NCI-H128 (cell line): Measurements from ENCODE around the gene TNN.
"Not testable (repeated sequence)": the region's sequence is repeated elsewhere in the genome, so short reads cannot be mapped to it uniquely, and the experiment has no call there.

Experiments used
- DNase-seq: peaks from one replicate; lab custom pipeline; 2025; ENCODE audit not compliant: unreplicated experiment; lab: John Stamatoyannopoulos, UW

The TNN gene

DNA sequence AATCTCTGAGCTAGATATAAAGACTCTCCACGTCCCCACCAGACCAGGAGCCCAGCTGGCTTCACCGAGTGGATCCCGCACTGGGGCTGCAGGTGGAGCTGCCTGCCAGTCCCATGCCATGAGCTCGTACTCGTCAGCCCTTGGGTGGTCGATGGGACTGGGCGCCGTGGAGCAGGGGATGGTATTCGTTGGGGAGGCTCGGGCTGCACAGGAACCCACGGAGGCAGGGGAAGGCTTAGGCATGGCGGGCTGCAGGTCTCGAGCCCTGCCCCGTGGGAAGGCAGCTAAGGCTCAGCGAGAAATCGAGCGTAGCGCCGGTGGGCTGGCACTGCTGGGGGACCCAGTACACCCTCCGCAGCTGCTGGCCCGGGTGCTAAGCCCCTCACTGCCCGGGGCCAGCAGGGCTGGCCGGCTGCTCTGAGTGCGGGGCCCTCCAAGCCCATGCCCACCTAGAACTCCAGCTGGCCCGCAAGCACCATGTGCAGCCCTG lies 40.7 kb downstream of the TNN start:
- DNase-seq = not testable (repeated sequence)

DNA sequence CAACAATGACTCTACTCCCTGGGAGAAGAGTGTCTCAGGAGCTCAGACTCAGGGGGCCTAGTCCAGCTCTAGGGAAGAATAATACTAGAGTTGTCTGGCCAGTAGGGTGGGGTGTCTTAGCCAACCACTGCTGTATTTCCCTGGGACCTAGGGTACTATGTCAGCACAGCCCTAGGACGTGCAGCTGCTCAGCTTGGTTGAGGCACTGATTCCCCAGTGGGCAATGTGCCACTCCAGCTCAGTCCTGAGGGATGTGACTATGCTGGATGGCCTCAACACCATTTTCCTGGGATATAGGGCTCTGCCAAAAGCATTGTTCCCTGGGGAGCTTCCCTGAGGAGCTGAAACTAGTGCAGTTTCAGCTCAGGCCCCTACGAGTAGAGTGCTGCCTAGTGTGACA lies 47.4 kb downstream of the TNN start:
- no peak for DNase-seq

DNA sequence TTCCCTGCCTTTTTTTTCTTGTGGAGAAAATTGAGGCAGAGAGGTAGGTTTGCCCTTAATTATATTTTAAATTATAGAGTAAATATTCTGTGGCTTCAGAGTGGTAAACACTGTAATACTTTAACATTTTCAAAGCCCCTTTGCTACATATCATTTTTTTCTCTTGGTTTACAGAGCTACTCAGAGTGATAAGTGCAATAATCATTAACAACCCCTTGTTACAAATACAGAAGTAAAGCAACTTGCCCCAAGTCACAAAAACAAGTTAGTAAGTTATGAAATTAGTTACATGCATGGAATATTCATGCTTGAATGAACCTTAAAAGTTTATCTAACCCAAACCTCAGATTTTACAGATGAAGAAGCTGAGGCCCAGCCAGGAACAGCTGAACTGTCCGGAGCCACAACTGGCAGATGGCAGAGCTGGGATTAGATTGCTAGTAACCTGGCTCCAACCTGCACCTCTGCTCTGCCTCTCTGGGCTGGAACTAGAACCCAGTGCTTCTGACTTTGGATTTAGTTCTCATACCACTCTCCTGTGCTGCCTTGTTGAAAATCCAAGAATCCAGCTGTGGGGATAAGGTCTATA lies 48.7 kb downstream of the TNN start:
- no peak for DNase-seq

DNA sequence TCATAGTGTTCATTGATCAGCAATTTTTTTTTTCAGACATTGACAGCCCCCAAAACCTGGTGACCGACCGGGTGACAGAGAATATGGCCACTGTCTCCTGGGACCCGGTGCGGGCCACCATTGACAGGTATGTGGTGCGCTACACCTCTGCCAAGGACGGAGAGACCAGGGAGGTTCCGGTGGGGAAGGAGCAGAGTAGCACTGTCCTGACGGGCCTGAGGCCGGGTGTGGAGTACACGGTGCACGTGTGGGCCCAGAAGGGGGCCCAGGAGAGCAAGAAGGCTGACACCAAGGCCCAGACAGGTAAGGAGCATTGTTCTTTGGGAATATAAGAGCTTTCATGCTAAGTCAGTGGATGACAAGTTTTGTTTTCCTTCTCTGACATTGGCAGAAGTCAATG lies 49.3 kb downstream of the TNN start:
- no peak for DNase-seq

DNA sequence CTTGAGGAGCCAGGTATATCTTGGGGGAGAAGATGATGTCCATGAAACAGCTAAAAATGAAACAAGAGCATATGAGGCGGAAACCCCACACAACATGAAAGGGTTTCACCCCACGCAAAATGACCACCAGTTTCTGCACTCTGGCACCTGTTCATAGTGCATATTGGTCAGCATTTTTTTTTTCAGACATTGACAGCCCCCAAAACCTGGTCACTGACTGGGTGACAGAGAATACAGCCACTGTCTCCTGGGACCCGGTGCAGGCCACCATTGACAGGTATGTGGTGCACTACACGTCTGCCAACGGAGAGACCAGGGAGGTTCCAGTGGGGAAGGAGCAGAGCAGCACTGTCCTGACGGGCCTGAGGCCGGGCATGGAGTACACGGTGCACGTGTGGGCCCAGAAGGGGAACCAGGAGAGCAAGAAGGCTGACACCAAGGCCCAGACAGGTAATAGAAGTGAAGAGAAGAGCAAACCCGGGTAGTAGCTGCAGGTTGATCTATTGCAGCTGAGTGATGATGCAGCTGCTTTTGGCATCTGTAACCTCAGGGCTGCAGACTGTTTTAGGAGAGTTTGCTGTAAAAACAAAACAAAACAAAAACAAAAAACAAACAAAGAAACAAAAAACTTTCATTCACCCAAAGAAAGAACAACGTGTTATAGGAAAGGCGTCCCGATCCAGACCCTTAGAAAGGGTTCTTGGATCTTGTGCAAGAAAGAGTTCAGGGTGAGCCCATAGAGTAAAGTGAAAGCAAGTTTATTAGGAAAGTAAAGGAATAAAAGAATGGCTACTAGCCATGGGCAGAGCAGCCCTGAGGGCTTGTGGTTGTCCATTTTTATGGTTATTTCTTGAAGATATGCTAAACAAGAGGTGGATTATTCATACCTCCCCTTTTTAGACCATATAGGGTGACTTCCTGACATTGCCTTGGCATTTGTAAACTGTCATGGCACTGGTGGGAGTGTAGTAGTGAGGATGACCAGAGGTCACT lies 51.0 kb downstream of the TNN start:
- DNase-seq = no peak

DNA sequence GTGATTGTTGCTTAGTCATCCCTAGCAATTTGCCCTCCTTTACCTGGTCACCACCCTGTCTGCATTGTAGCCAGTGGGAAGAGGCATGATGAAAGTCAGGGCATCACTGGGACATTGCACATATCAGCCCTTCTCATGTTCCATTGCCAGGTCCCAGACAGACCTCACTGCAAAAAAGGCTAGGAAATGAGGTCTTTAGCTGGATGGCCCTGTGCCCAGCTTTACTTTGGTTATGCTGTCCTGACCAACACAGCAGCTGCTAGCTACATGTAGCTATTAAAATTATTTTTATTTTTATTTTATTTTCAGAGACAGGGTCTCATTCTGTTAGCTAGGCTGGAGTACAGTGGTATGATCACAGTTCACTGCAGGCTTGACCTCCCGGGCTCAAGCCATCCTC lies 52.9 kb downstream of the TNN start:
- DNase-seq = no peak

DNA sequence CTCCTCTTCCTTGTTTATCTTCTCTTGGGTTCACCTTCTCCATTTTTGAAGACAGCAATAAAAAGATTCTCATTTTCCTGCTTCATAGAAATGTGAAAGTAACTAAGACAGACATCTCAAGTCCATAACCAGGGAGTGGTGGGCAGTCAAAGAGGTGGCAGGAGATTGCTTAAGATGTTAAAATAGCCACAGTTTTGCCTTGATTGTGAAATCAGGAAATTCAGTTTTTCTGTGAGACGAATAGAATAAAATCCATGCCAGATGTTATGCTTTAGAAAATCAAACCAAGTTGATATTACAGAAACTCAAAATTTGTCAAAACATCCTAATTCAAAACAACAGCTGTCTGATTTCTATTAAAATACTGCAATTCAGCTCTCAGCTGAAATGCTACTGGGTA lies 57.2 kb downstream of the TNN start:
- DNase-seq = no peak

DNA sequence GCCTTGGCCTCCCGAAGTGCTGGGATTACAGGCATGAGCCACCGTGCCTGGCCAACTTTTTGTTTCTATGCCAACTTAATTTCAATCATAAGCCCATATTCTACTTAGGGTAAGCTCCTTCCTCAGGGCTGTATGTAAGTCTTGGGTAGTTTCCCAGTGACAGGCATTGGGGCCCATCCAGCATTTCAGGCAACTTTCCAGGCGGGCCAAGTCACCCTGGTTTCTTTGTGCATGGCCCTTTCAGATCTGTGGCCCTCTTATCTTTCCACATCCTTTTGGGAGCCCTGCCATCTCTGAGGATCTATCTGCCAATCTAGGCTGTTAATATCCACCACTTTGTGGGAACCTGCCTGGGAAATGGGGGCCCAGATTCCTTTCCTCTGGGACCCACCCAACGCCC lies 58.7 kb downstream of the TNN start:
- DNase-seq = no peak

DNA sequence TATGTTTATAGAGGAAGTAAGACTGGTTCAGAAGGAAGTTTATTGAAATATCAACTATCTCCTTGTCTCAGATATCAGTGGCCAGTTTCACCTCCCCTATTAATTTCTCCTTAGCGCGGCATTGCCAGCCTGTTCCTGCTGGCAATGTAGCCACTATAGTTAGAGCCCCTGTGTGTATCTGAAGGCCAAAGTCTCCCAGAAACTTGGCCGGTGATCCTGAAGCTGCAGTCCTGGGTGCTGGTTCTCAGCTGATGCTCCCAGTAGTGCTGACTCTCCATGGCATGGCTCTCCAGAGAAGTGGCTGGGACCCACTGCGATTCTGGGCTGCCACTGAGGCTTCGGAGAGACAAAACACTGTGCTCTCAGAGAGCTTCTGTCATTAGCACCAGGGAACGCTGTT lies 59.9 kb downstream of the TNN start:
- DNase-seq = no peak

DNA sequence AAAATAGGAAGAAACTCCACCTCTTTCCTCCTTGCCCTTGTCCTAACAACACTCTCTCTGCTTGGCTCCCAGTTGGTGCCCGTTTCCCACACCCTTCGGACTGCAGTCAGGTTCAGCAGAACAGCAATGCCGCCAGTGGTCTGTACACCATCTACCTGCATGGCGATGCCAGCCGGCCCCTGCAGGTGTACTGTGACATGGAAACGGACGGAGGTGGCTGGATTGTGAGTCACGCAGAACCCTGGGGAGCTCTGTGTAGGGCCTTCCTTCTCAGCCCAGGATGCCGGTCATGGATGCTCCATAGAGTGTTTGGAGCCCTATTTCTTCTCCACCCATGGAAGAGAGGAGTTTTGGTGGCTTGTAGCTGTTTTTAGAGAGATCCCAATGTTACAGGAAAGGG lies 60.9 kb downstream of the TNN start:
- DNase-seq = no peak

DNA sequence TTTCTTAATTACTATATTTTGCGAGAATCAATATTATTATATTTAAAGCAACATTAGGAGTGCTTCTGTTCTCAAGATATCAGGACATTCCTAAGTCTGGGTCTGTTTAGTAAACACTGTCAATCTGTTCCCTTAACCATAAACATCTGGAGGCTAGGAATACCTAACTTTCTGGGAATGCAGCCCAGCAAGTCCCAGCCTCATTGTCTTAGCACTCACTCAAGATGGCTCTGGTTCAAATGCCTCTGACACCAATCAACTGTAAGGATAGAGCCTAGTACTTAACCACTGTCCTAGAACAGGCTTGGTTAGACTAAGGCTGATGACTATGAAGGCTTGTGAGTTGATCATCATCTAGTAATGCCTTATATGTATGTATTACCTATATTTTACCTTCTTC lies 61.5 kb downstream of the TNN start:
- DNase-seq = no peak

DNA sequence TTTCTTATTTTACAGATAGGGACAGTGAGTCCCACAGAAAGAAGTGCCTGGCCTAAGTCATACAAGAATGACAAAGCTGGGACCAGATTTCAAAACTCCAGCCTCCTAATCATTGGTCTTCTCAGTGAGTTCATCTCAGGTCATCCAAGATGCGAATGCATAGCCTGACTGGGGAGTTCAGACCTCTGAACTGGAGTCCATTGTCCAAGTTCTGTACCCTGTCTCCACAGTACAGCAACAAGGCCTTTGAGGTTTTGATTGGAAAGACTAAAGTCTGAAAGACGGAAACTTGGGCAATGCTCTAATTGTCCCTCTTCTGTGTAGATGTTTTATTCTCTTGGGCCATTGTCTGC lies 62.0 kb downstream of the TNN start:
- no peak for DNase-seq

DNA sequence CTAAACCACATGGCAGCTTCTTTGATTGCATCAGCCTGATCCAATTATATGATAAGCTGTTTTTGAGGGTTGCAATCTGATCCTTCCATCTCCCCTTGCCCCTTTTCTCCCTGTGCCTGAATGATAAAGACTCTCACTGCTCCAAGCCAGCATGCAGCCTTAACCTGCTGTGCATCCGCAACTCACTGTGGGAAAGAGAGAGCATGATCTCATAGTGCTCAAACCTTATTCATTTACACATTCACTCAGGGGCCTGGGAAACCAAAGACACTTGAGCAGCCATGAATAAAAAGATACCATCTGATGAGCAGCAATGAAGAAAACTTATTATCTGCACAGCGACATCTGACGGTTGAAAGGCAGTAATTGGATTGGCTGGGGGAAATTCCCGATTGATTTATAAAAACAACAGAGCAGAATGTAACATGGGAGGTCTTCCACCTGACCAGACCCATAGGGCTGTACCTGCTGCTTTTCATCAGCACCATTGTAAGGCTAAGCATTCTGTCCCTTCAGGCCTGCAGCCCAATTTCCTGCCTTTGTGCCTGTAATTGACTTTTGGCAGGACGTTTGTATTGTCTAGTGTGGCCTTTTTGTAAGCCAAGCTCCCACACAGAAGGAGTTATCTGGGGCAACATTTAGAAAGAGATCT lies 62.5 kb downstream of the TNN start:
- peak; percentile 19 for DNase-seq

DNA sequence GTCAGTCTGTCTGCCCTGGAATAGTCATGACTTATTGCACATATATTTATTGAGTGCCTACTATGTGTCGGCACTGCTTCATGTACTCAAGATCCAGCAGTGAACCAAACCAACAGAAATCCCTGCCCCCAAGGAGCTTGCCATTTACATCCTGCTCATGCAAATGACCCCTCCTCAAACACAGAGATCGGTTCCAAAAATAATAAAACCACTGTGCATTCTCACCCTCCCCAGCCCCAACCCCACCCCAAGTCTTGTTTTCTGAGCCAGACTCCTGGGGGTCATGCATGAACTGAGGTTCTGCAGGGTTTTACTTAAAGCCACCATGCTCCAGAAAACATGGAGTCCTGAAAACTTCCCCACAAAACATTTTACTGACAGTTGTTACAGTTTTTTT lies 63.0 kb downstream of the TNN start:
- no peak for DNase-seq

DNA sequence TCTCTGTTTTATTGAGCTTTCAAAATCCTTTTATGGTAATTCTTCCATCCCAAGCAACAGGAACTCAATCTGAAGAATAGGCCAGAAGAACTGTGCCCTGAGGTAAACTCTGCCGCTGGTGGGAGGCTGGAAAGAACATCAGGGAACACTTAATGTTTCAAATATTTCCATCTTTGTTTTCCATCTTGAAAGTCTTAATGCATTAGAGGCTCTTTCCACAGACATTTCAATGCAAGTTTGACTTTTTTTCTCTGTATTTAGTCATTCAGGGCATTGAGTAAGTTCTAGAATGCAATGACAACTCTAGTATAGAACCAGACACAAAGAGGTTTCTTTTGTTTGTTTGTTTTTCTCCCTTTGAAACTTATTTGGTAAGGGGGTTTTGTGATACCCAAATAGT lies 63.5 kb downstream of the TNN start:
- DNase-seq = no peak

DNA sequence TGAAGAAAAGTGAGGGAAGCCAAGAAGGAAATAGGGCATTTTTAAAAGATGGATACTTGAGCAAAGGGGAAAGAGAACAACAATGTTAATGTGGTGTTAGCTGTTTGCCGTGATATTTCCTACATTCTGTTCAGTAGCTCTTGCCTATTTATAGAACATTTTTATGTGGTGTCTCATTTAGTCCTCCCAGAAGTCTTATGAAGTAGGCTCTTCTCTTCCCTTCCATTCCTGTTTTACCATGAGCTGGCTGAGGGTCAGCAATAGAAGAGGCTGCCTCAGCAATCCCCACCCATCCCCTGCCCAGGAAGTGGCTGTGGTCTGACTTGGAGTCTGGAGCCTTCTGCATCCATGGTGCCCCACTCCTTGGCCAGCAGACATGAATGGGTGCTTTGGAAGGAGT lies 64.8 kb downstream of the TNN start:
- DNase-seq = no peak

DNA sequence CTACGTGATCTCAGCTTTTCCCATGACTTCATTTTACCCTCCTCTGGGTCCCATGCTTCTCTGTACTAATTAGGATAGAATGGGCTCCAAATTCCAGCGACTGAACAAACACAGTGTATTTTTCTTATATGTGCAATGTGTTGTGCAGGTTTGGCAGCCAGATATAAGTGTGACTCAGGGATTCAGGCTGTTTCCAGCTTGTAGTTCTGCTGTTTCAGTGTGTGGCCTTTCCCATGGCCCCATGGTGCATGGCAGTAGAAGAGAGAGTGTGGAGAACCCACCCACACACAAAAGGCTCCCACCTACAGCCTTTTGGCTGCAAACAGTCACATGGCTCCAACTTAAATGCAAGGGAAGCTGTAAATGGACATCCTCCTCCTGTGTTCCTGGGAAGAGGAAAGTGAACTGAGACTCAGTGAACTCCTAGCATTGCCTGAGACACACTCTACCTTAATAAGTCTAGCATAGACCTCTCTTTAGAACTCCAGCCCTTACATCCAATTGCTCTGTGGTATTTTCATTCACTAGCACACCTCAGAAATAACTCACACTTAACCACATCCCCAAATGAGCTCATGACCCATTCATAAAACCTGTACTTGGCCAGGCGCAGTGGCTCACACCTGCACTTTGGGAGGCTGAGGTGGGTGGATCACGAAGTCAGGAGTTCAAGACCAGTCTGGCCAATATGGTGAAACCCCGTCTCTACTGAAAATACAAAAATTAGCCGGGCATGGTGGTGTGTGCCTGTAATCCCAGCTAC lies 66.2 kb downstream of the TNN start:
- no peak for DNase-seq

DNA sequence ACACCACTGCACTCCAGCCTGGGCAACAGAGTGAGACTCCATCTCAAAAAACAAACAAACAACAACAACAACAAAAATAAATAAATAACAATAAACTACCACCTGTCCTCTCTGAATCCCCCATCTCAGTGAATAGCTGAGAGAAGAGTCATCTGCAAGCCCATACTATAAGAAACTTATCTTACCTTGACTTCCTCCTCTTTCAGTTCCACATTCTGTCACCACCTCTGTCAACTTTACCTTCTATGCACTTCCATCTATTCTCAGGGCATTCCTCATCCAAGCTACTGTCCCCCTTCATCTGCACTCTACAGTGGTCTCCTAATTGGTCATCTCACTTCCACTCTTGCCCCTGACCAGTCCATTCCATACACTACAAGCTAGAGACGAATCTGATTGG lies 66.9 kb downstream of the TNN start:
- no peak for DNase-seq

DNA sequence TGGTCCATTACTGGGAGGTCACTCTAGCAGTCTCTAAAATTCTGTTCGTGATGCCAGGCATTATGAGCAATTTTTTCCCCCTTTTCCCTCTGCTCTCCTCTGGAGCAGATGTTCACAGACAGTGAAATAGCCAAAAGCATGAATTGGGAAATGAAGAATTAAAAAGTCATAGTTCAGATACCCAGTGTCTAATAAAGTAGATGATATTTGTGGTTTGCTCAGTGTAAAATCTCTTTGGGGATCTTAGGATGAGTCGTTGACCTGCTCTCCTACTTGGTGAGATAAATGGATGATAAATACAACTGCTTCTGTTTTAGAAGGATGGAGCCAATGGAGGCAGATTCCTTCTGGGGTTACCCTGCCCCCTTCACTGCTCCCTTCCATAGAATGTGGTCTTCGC lies 68.6 kb downstream of the TNN start:
- no peak for DNase-seq

DNA sequence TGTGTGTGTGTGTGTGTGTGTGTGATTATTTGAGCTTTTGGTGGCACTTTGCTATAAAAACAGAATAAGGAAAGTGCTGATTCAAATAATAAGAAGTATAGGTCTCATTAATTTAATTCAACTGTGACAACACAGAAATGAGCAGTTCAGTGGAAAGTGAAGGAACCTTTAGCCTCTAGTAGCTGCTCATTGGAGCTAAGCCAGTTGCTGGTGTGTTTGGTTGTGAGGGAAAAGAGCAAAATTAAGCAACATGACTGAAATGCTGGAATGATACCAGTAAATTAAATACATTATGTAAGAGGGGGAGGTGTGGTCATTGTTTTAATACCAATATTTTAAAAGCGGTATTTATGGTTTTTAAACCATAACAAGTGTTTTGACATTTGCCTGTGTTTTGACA lies 69.7 kb downstream of the TNN start:
- no peak for DNase-seq

DNA sequence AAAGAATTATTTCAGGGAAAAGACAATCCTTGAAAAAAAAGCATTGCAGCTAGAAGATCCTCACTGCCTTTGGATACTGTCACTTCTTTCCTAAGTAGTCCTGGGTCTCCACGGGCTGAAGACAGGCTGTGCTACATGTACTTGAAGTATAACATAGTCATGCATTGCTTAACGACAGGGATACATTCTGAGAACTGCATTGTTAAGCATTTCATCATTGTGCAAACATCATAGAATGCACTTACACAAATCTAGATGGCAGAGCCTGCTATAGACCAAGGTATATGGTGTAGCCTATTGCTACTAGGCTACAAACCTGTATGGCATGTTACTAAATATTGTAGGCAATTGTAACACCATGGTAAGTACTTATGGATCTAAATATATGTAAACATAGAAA lies 70.9 kb downstream of the TNN start:
- no peak for DNase-seq
